Naive thymus-derived CD4-positive, alpha-beta T cell (primary cell): ENCODE results near the gene RERE. TPM values are rescaled to one million over a fixed set of nuclear protein-coding genes. Genes with fewer than 3 reads are reported as not detected.

Source experiments
- ATAC-seq: fragments of 150-1000 bp; cut with Tn5 transposase; 2 replicates; pipeline ENCODE4 v1.10.0; 2021; ENCODE audit warnings: mild to moderate bottlenecking, moderate library complexity
- CTCF ChIA-PET: fragments of 350-600 bp; sonication (Branson Sonifier 250); formaldehyde crosslinking; loops from one replicate; lab custom pipeline; 2021; ENCODE audit warnings: antibody characterized with exemption; lab: Charles Lee
- POLR2A ChIA-PET: fragments of 350-600 bp; sonication (Branson Sonifier 250); formaldehyde crosslinking; loops from one replicate; lab custom pipeline; 2021; ENCODE audit warnings: antibody characterized with exemption, inconsistent platforms; lab: Charles Lee
- DNase-seq, 9 donors: peaks; one replicate each; pipeline versions ENCODE4 v3.0.0 to v3.0.0-alpha.2; 2020 to 2022; ENCODE audit warnings: mixed read lengths in 1 of 9
- H3K27ac ChIP-seq: one replicate; pipeline ENCODE4 v1.7.0; 2013; ENCODE audit warnings: mild to moderate bottlenecking, low read depth, low read length, moderate library complexity
- H3K27me3 ChIP-seq, 2 donors: one replicate each; pipeline ENCODE4 v1.7.0; 2013; ENCODE audit warnings: low read length in 2 of 2, mild to moderate bottlenecking in 2 of 2, moderate library complexity in 2 of 2; ENCODE audit not compliant: control insufficient read depth in 2 of 2, insufficient read depth in 2 of 2
- H3K36me3 ChIP-seq, 3 experiments: 1 replicate in 2 of 3; 2 replicates in 1 of 3; pipeline ENCODE4 v1.7.0; 2013; ENCODE audit warnings: low read length in 3 of 3, mild to moderate bottlenecking in 3 of 3, moderate library complexity in 1 of 3; ENCODE audit not compliant: insufficient read depth in 3 of 3, control insufficient read depth in 2 of 3
- H3K4me1 ChIP-seq, 2 donors: one replicate each; pipeline ENCODE4 v1.7.0; 2013; ENCODE audit warnings: low read length in 2 of 2, mild to moderate bottlenecking in 2 of 2, moderate library complexity in 1 of 2; ENCODE audit not compliant: control insufficient read depth in 2 of 2, insufficient read depth in 2 of 2
- H3K4me3 ChIP-seq: 2 replicates; pipeline ENCODE4 v1.7.0; 2013; ENCODE audit warnings: mild to moderate bottlenecking, low read length
- H3K9me3 ChIP-seq, 3 experiments: 1 replicate in 2 of 3; 2 replicates in 1 of 3; pipeline ENCODE4 v1.7.0; 2013; ENCODE audit warnings: low read length in 3 of 3; ENCODE audit not compliant: control insufficient read depth in 2 of 3
- H3K27ac Mint-ChIP-seq, 9 donors: one replicate each; pipeline ENCODE4 v1.8.0; 2020 to 2022; ENCODE audit warnings: mixed read lengths in 9 of 9, mild to moderate bottlenecking in 8 of 9, moderate library complexity in 5 of 9, inconsistent platforms in 2 of 9
- H3K27me3 Mint-ChIP-seq, 5 donors: one replicate each; pipeline ENCODE4 v1.8.0; 2021 to 2022; ENCODE audit warnings: mixed read lengths in 5 of 5, mild to moderate bottlenecking in 1 of 5
- H3K36me3 Mint-ChIP-seq, 5 donors: one replicate each; pipeline ENCODE4 v1.8.0; 2020 to 2022; ENCODE audit warnings: mixed read lengths in 5 of 5, mild to moderate bottlenecking in 3 of 5, inconsistent platforms in 1 of 5
- H3K4me1 Mint-ChIP-seq, 7 donors: one replicate each; pipeline ENCODE4 v1.8.0; 2020 to 2022; ENCODE audit warnings: mixed read lengths in 7 of 7, mild to moderate bottlenecking in 3 of 7, inconsistent platforms in 1 of 7
- H3K4me3 Mint-ChIP-seq, 10 donors: one replicate each; pipeline ENCODE4 v1.8.0; 2020 to 2022; ENCODE audit warnings: mild to moderate bottlenecking in 10 of 10, mixed read lengths in 10 of 10, moderate library complexity in 6 of 10, inconsistent platforms in 2 of 10
- H3K9me3 Mint-ChIP-seq, 11 donors: one replicate each; pipeline ENCODE4 v1.8.0; 2020 to 2022; ENCODE audit warnings: mixed read lengths in 11 of 11, mild to moderate bottlenecking in 4 of 11, inconsistent platforms in 1 of 11, moderate library complexity in 1 of 11
- intact Hi-C, 2 donors: fragments of 100-400 bp; cut with micrococcal nuclease; formaldehyde crosslinking; loops; one replicate each; pipeline ENCODE4 v1.15.1; 2023
- polyA plus RNA-seq, 2 donors: library from polyadenylated mRNA; unstranded; fragments of 300-500 nt; fragmentation: Illumina TruSeq; gene quantifications; one replicate each; pipeline ENCODE4 v1.2.3, GENCODE V29; 2021
- total RNA-seq, 6 experiments: library from RNA in 5 of 6; stranded (reverse) in 5 of 6; gene quantifications; 1 replicate in 5 of 6; 2 replicates in 1 of 6; pipeline ENCODE4 v1.2.3 and lab custom pipeline; 2021 to 2026

RERE gene
- total and polyA plus RNA-seq, 7 experiments from 2014 or later: 7.3 to 114 (median 106) TPM

GRCh38 chr1:8631163-8631562, 186.3 kb downstream of the RERE start:
- Mint-ChIP-seq H3K4me3 (no peak overlapping the region), H3K36me3 (peaks cover 0 to 12% (median 9%) of the 10 kb centered on the region in 5 donors), H3K4me1 (peaks cover 19 to 56% (median 46%) of the 10 kb centered on the region in 7 donors), H3K27ac (no peak overlapping the region), H3K27me3 (no peaks in the 10 kb centered on the region), H3K9me3 (peaks cover 0 to 2% (median 0%) of the 10 kb centered on the region in 11 donors)
- intact Hi-C loops: no loop called here
- DNase-seq (no peak), ATAC-seq (no peak)
- H3K9me3 ChIP-seq: no peaks in the 10 kb centered on the region
- no peaks in the 10 kb centered on the region for H3K27me3 ChIP-seq
- ChIA-PET CTCF (no interaction called here), POLR2A (interaction anchor here (0.5 to 0.6 kb wide), 2 partner anchors 9 to 47 kb away, joined by 4 to 5 read pairs; no protein-coding TSS in a partner anchor)
- no peaks in the 10 kb centered on the region for H3K36me3 ChIP-seq
- no peak overlapping the region for H3K27ac ChIP-seq
- H3K4me1 ChIP-seq: peaks cover 0 to 13% of the 10 kb centered on the region in 2 donors
- H3K4me3 ChIP-seq: no peak overlapping the region

- Histone ChIP-seq H3K36me3 (no peaks in the 10 kb centered on the region), H3K4me1 (peaks cover 0 to 13% of the 10 kb centered on the region in 2 donors), H3K4me3 (no peak overlapping the region), H3K27me3 (no peaks in the 10 kb centered on the region), H3K9me3 (no peaks in the 10 kb centered on the region), H3K27ac (no peak overlapping the region)
- peaks cover 25 to 66% (median 51%) of the 10 kb centered on the region in 7 donors for H3K4me1 Mint-ChIP-seq
- intact Hi-C loops: loop anchor here in 1 of 2 donors (5.0 kb wide), 1 partner anchor 33 kb away; no protein-coding TSS in a partner anchor
- DNase-seq (peak in 2 of 9 donors; percentile 7 to 11), ATAC-seq (peak; percentile 84)
- peak overlapping the region in 6 of 9 donors; percentile 6 to 79 (median 18) for H3K27ac Mint-ChIP-seq
- peaks cover 0 to 10% (median 3%) of the 10 kb centered on the region in 5 donors for H3K36me3 Mint-ChIP-seq
- peaks cover 0 to 3% (median 0%) of the 10 kb centered on the region in 11 donors for H3K9me3 Mint-ChIP-seq
- no peaks in the 10 kb centered on the region for H3K27me3 Mint-ChIP-seq
- H3K4me3 Mint-ChIP-seq: peak overlapping the region in 8 of 10 donors; percentile 37 to 66 (median 52)
- ChIA-PET CTCF (no interaction called here), POLR2A (interaction anchor here (0.6 kb wide), 1 partner anchor 111 kb away, joined by 3 read pairs; no protein-coding TSS in a partner anchor)
Observed at GRCh38 chr1:8629241-8630091, 188.0 kb downstream of the RERE start.

- peaks cover 0 to 3% (median 0%) of the 10 kb centered on the region in 11 donors for H3K9me3 Mint-ChIP-seq
- no peak overlapping the region for H3K27ac ChIP-seq
- intact Hi-C loops: loop anchor here in 1 of 2 donors (5.0 kb wide), 1 partner anchor 34 kb away; no protein-coding TSS in a partner anchor
- peak overlapping the region in 1 of 9 donors; percentile 3 for H3K27ac Mint-ChIP-seq
- H3K36me3 Mint-ChIP-seq: peaks cover 0 to 10% (median 4%) of the 10 kb centered on the region in 5 donors
- H3K9me3 ChIP-seq: no peaks in the 10 kb centered on the region
- peaks cover 0 to 13% of the 10 kb centered on the region in 2 donors for H3K4me1 ChIP-seq
- no peaks in the 10 kb centered on the region for H3K36me3 ChIP-seq
- ATAC-seq (no peak), DNase-seq (no peak)
- ChIA-PET POLR2A (interaction anchor here (0.6 to 0.7 kb wide), 2 partner anchors 12 to 110 kb away, joined by 3 to 6 read pairs; no protein-coding TSS in a partner anchor), CTCF (no interaction called here)
- no peaks in the 10 kb centered on the region for H3K27me3 Mint-ChIP-seq
- peaks cover 21 to 65% (median 54%) of the 10 kb centered on the region in 7 donors for H3K4me1 Mint-ChIP-seq
- peak overlapping the region in 1 of 10 donors; percentile 64 for H3K4me3 Mint-ChIP-seq
- no peaks in the 10 kb centered on the region for H3K27me3 ChIP-seq
- H3K4me3 ChIP-seq: no peak overlapping the region
Observed at GRCh38 chr1:8628606-8629005, 188.8 kb downstream of the RERE start.

GRCh38 chr1:8627728-8628127, 189.7 kb downstream of the RERE start:
- POLR2A ChIA-PET: interaction anchor here (0.7 to 0.9 kb wide), 3 partner anchors 12 to 33 kb away, joined by 3 to 6 read pairs (median 4); no protein-coding TSS in a partner anchor

GRCh38 chr1:8625981-8626898, 191.2 kb downstream of the RERE start:
- ChIA-PET POLR2A (interaction anchor here (0.6 to 0.8 kb wide), 2 partner anchors 21 to 478 kb away, joined by 3 read pairs; no protein-coding TSS in a partner anchor), CTCF (no interaction called here)
- Mint-ChIP-seq H3K9me3 (peaks cover 0 to 3% (median 0%) of the 10 kb centered on the region in 11 donors), H3K27me3 (no peaks in the 10 kb centered on the region), H3K36me3 (peaks cover 0 to 12% (median 6%) of the 10 kb centered on the region in 5 donors), H3K4me3 (no peak overlapping the region), H3K4me1 (peaks cover 23 to 55% (median 48%) of the 10 kb centered on the region in 7 donors), H3K27ac (peak overlapping the region in 1 of 9 donors; percentile 5)
- intact Hi-C loops: loop anchor here in 1 of 2 donors (5.0 kb wide), 1 partner anchor 36 kb away; no protein-coding TSS in a partner anchor
- no peak for DNase-seq
- no peak overlapping the region for H3K27ac ChIP-seq
- no peaks in the 10 kb centered on the region for H3K36me3 ChIP-seq
- peaks cover 0 to 8% of the 10 kb centered on the region in 2 donors for H3K4me1 ChIP-seq
- no peaks in the 10 kb centered on the region for H3K27me3 ChIP-seq
- no peaks in the 10 kb centered on the region for H3K9me3 ChIP-seq
- no peak for ATAC-seq
- no peak overlapping the region for H3K4me3 ChIP-seq

More at GRCh38 chr1:8627728-8628127, 189.7 kb downstream of the RERE start:
- intact Hi-C loops: loop anchor here in 1 of 2 donors (5.0 kb wide), 1 partner anchor 35 kb away; no protein-coding TSS in a partner anchor
- ATAC-seq (no peak), DNase-seq (no peak)
- Mint-ChIP-seq H3K9me3 (peaks cover 0 to 3% (median 0%) of the 10 kb centered on the region in 11 donors), H3K27ac (peak overlapping the region in 1 of 9 donors; percentile 57), H3K36me3 (peaks cover 0 to 12% (median 6%) of the 10 kb centered on the region in 5 donors), H3K27me3 (no peaks in the 10 kb centered on the region), H3K4me1 (peaks cover 23 to 67% (median 57%) of the 10 kb centered on the region in 7 donors), H3K4me3 (no peak overlapping the region)
- Histone ChIP-seq H3K4me3 (no peak overlapping the region), H3K27me3 (no peaks in the 10 kb centered on the region), H3K9me3 (no peaks in the 10 kb centered on the region), H3K27ac (no peak overlapping the region), H3K4me1 (peaks cover 0 to 13% of the 10 kb centered on the region in 2 donors), H3K36me3 (no peaks in the 10 kb centered on the region)
- CTCF ChIA-PET: interaction anchor here (0.6 kb wide), 1 partner anchor 66 kb away, joined by 3 read pairs; no protein-coding TSS in a partner anchor
